Eye (tissue), 1 donor: Measurements from ENCODE around the gene UMPS.

Experiments used
- DNase-seq: peaks from one replicate; pipeline ENCODE4 v3.0.0-alpha.2; 2015

UMPS gene

GRCh38 chr3:124764746-124765145 lies 34.5 kb downstream of the UMPS start:
- no peak for DNase-seq

- no peak for DNase-seq
These were observed 35.1 kb downstream of the UMPS start for GRCh38 chr3:124765197-124765840.

GRCh38 chr3:124766113-124767095 lies 36.2 kb downstream of the UMPS start:
- DNase-seq = no peak

- no peak for DNase-seq
These were observed 37.0 kb downstream of the UMPS start for GRCh38 chr3:124767264-124767663.

- no peak for DNase-seq
These were observed 37.4 kb downstream of the UMPS start for GRCh38 chr3:124767691-124768090.

- no peak for DNase-seq
These were observed 38.6 kb downstream of the UMPS start for GRCh38 chr3:124768812-124769211.

- no peak for DNase-seq
These were observed 39.2 kb downstream of the UMPS start for GRCh38 chr3:124769462-124769861.

GRCh38 chr3:124770336-124771082 lies 40.3 kb downstream of the UMPS start:
- DNase-seq = peak; percentile 81

GRCh38 chr3:124771083-124771445 lies 40.8 kb downstream of the UMPS start:
- no peak for DNase-seq

GRCh38 chr3:124772081-124772831 lies 42.0 kb downstream of the UMPS start:
- DNase-seq = peak; percentile 92

GRCh38 chr3:124773351-124774326 lies 43.4 kb downstream of the UMPS start:
- no peak for DNase-seq

- DNase-seq = peak; percentile 62
These were observed 44.1 kb downstream of the UMPS start for GRCh38 chr3:124774327-124774718.

GRCh38 chr3:124774841-124775402 lies 44.7 kb downstream of the UMPS start:
- no peak for DNase-seq

- peak; percentile 58 for DNase-seq
These were observed 45.6 kb downstream of the UMPS start for GRCh38 chr3:124775877-124776276.

GRCh38 chr3:124776856-124777255 lies 46.6 kb downstream of the UMPS start:
- no peak for DNase-seq

- no peak for DNase-seq
These were observed 47.7 kb downstream of the UMPS start for GRCh38 chr3:124777762-124778470.

- DNase-seq = no peak
These were observed 48.9 kb downstream of the UMPS start for GRCh38 chr3:124779116-124779515.

- no peak for DNase-seq
These were observed 49.5 kb downstream of the UMPS start for GRCh38 chr3:124779751-124780191.

- peak; percentile 84 for DNase-seq
These were observed 50.1 kb downstream of the UMPS start for GRCh38 chr3:124780356-124780755.

GRCh38 chr3:124780761-124781475 lies 50.7 kb downstream of the UMPS start:
- peak; percentile 79 for DNase-seq
